HCT116 (cell line): ENCODE measurements around the gene ACVR1. TPM values are rescaled to one million over a fixed set of nuclear protein-coding genes. Genes with fewer than 3 reads are reported as not detected.

ENCODE experiments used
- ATAC-seq: fragments of 200-7000 bp; cut with Tn5 transposase; 2 replicates; pipeline ENCODE4 v1.9.1; 2020; ENCODE audit warnings: mild to moderate bottlenecking, moderate library complexity
- BruUV-seq: library from RNA; stranded (reverse); fragments of 400-500 nt; replicated peaks from 2 replicates; lab custom pipeline; 2021; lab: Mats Ljungman, UMichigan
- CTCF ChIA-PET: fragments of 300-600 bp; sonication (Branson Sonifier 250); formaldehyde crosslinking; loops from one replicate; lab custom pipeline; 2021; ENCODE audit warnings: antibody characterized with exemption; lab: Charles Lee
- POLR2A ChIA-PET: fragments of 300-600, 350-600 bp; sonication (Branson Sonifier 250); formaldehyde crosslinking; loops from one replicate; lab custom pipeline; 2021; ENCODE audit warnings: antibody characterized with exemption; lab: Charles Lee
- RAD21 ChIA-PET, 2 experiments: fragments of 300-600 bp; sonication (Branson Sonifier 250); formaldehyde crosslinking; loops; one replicate each; lab custom pipeline; 2023; ENCODE audit warnings: low total read pairs in 2 of 2; ENCODE audit not compliant: uncharacterized antibody in 2 of 2, unreplicated experiment in 2 of 2, low non-redundant PET in 1 of 2; lab: Charles Lee
- DNase-seq: peaks from one replicate; pipeline ENCODE4 v3.0.0-alpha.2; 2010; ENCODE audit warnings: low read depth, low spot score
- H2AFZ ChIP-seq: fragments of 200-600 bp; shearing (Covaris generic), sonication (generic); 2 replicates; pipeline ENCODE4 v1.6.1; 2017; ENCODE audit warnings: low read depth, mixed run types, mixed read lengths, antibody characterized with exemption, low read length; ENCODE audit not compliant: poor library complexity, severe bottlenecking
- H3K27ac ChIP-seq: 2 replicates; pipeline ENCODE4 v1.5.1; 2012; ENCODE audit warnings: low read depth, low read length
- H3K27me3 ChIP-seq: fragments of 200-600 bp; sonication (generic); 2 replicates; pipeline ENCODE4 v1.6.1; 2016; ENCODE audit warnings: mixed run types, low read length, mixed read lengths; ENCODE audit not compliant: insufficient read depth
- H3K36me3 ChIP-seq, 2 experiments: fragments of 200-500 bp in 1 of 2; fragments of 200-600 bp in 1 of 2; sonication (Bioruptor generic) in 1 of 2; sonication (generic) in 1 of 2; 2 replicates each; pipeline versions ENCODE4 v1.5.1 to v1.6.1; 2014 to 2016; ENCODE audit warnings: low read length in 2 of 2, inconsistent platforms in 1 of 2, mixed read lengths in 1 of 2, mixed run types in 1 of 2; ENCODE audit not compliant: insufficient read depth in 2 of 2, control insufficient read depth in 1 of 2
- H3K4me1 ChIP-seq, 2 experiments: fragments of 200-600 bp in 1 of 2; sonication (generic) in 1 of 2; 2 replicates each; pipeline versions ENCODE4 v1.5.1 to v1.6.1; 2012 to 2017; ENCODE audit warnings: low read length in 2 of 2, inconsistent platforms in 1 of 2, mild to moderate bottlenecking in 1 of 2, mixed read lengths in 1 of 2, mixed run types in 1 of 2, moderate library complexity in 1 of 2; ENCODE audit not compliant: insufficient read depth in 2 of 2, control insufficient read depth in 1 of 2
- H3K4me2 ChIP-seq: fragments of 200-600 bp; sonication (generic); 2 replicates; pipeline ENCODE4 v1.6.1; 2017; ENCODE audit warnings: mixed run types, low read length, mixed read lengths
- H3K4me3 ChIP-seq, 2 experiments: fragments of 200-600 bp in 1 of 2; sonication (generic) in 1 of 2; replicated peaks in 1 of 2; 2 replicates each; pipeline ENCODE4 v1.5.1; 2011 to 2016; ENCODE audit warnings: low read length in 2 of 2, control low read depth in 1 of 2, low read depth in 1 of 2, mild to moderate bottlenecking in 1 of 2, mixed read lengths in 1 of 2, mixed run types in 1 of 2
- H3K79me2 ChIP-seq: fragments of 200-600 bp; sonication (generic); 2 replicates; pipeline ENCODE4 v1.6.1; 2017; ENCODE audit warnings: mild to moderate bottlenecking, mixed run types, low read length, moderate library complexity, mixed read lengths; ENCODE audit not compliant: insufficient read depth
- H3K9ac ChIP-seq: fragments of 200-600 bp; sonication (generic); 2 replicates; pipeline ENCODE4 v1.6.1; 2016; ENCODE audit warnings: low read length, mixed read lengths
- H3K9me2 ChIP-seq: fragments of 200-600 bp; sonication (generic), shearing (Covaris generic); 2 replicates; pipeline ENCODE4 v1.6.1; 2017; ENCODE audit warnings: mixed run types, mild to moderate bottlenecking, moderate library complexity; ENCODE audit not compliant: insufficient read depth
- H3K9me3 ChIP-seq, 2 experiments: fragments of 200-500 bp in 1 of 2; fragments of 200-600 bp in 1 of 2; sonication (Bioruptor generic) in 1 of 2; sonication (generic) in 1 of 2; 2 replicates each; pipeline ENCODE4 v1.6.1; 2014 to 2017; ENCODE audit warnings: low read length in 2 of 2, mixed read lengths in 2 of 2, inconsistent platforms in 1 of 2, low read depth in 1 of 2, mild to moderate bottlenecking in 1 of 2, mixed run types in 1 of 2, moderate library complexity in 1 of 2; ENCODE audit not compliant: control insufficient read depth in 1 of 2, insufficient read depth in 1 of 2
- H4K20me1 ChIP-seq: fragments of 200-600 bp; sonication (generic), shearing (Covaris generic); 2 replicates; pipeline ENCODE4 v1.6.1; 2017; ENCODE audit warnings: mixed run types, mild to moderate bottlenecking, moderate library complexity; ENCODE audit not compliant: insufficient read depth
- CEBPB ChIP-seq: IDR thresholded peaks from 2 replicates; pipeline ENCODE4 v1.6.1; 2012; ENCODE audit warnings: low read depth
- EZH2 ChIP-seq: fragments of 200-600 bp; sonication (generic); IDR thresholded peaks from 2 replicates; pipeline ENCODE4 v1.6.1; 2017; ENCODE audit warnings: antibody characterized with exemption, mixed run types
- EZH2phosphoT487 ChIP-seq: fragments of 200-600 bp; IDR thresholded peaks from 2 replicates; pipeline ENCODE4 v1.6.1; 2018; ENCODE audit warnings: antibody characterized with exemption, borderline replicate concordance
- FOSL1 ChIP-seq: IDR thresholded peaks from 2 replicates; pipeline ENCODE4 v1.6.1; 2012; ENCODE audit warnings: low read depth
- POLR2A ChIP-seq: IDR thresholded peaks from 2 replicates; pipeline ENCODE4 v1.7.0; 2011; ENCODE audit warnings: borderline replicate concordance; ENCODE audit not compliant: insufficient read depth, insufficient read length; ENCODE audit errors: extremely low read depth
- POLR2AphosphoS5 ChIP-seq: IDR thresholded peaks from 2 replicates; pipeline ENCODE4 v1.6.1; 2011; ENCODE audit warnings: mild to moderate bottlenecking, low read depth, low read length, moderate library complexity
- REST ChIP-seq: IDR thresholded peaks from 2 replicates; pipeline ENCODE4 v1.6.1; 2012; ENCODE audit warnings: low read depth
- SRF ChIP-seq: IDR thresholded peaks from 2 replicates; pipeline ENCODE4 v1.6.1; 2012; ENCODE audit warnings: low read depth
- ZFX ChIP-seq: fragments of 450-650 bp; IDR thresholded peaks from 2 replicates; pipeline ENCODE4 v1.6.1; 2017
- intact Hi-C: fragments of 100-400 bp; cut with micrococcal nuclease; formaldehyde crosslinking; loops from 2 replicates; pipeline ENCODE4 v1.10.0; 2022
- total RNA-seq: library from RNA; stranded (reverse); gene quantifications from one replicate; pipeline ENCODE4 v1.2.1, GENCODE V29; 2021; ENCODE audit not compliant: unreplicated experiment

ACVR1 gene
- total RNA-seq, 1 experiment from 2014 or later = 16.9 TPM

- no peak for TF ChIP-seq POLR2A
- TF ChIP-seq EZH2 = no peak
- no peak for TF ChIP-seq FOSL1
- no peak for TF ChIP-seq SRF
- Histone ChIP-seq H4K20me1 (no peaks in the 10 kb centered on the region), H3K9me2 (no peaks in the 10 kb centered on the region), H3K4me2 (no peak overlapping the region), H3K4me3 (no peak overlapping the region), H3K79me2 (no peaks in the 10 kb centered on the region), H2AFZ (no peak overlapping the region), H3K4me1 (no peaks in the 10 kb centered on the region), H3K9ac (no peak overlapping the region), H3K36me3 (peaks cover 2 to 5% of the 10 kb centered on the region in 2 experiments; a peak in 1 of 4 replicates), H3K27ac (no peak overlapping the region), H3K9me3 (no peaks in the 10 kb centered on the region), H3K27me3 (no peaks in the 10 kb centered on the region)
- DNase-seq (no peak), ATAC-seq (no peak)
- RAD21 ChIA-PET = no interaction called here
- POLR2A ChIA-PET = no interaction called here
- no TSS peak for BruUV-seq
- CTCF ChIA-PET = no interaction called here
- intact Hi-C loops = no loop called here
Measured at GRCh38 chr2:157759855-157760254, 116.3 kb downstream of the ACVR1 start.

DNA sequence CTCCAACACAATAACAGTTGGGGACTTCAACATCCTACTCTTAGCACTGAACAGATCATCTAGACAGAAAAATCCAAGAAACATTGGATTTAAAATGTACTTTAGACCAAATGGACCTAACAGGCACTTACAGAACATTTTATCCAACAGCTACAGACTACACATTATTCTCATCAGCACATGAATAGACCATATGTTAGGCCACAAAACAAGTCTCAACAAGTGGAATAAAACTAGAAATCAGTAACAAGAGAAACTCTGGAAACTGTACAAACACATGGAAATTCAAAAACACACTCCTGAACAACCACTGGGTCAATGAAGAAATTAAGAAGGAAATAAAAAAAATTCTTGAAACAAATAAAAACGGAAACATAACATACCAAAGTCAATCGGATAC is 117.5 kb downstream of the ACVR1 start:
- Histone ChIP-seq H2AFZ (no peak overlapping the region), H3K4me2 (no peak overlapping the region), H3K4me3 (no peak overlapping the region), H3K27ac (no peak overlapping the region), H3K36me3 (0 out of 4 replicates have a peak, but pooled peaks cover 0 to 5% of the 10 kb centered on the region in 2 experiments), H3K9ac (no peak overlapping the region), H3K79me2 (no peaks in the 10 kb centered on the region), H3K9me3 (no peaks in the 10 kb centered on the region), H3K27me3 (no peaks in the 10 kb centered on the region), H3K4me1 (no peaks in the 10 kb centered on the region), H4K20me1 (no peaks in the 10 kb centered on the region)
- ChIA-PET CTCF (no interaction called here), RAD21 (no interaction called here), POLR2A (no interaction called here)
- BruUV-seq = no TSS peak
- DNase-seq = no peak
- TF ChIP-seq POLR2AphosphoS5 (no peak), EZH2phosphoT487 (no peak), ZFX (no peak), CEBPB (no peak), REST (no peak)
- TF ChIP-seq, all 23 proteins: peak for 0
- intact Hi-C loops = no loop called here
- no peak for ATAC-seq
- H3K9me2 ChIP-seq = no peaks in the 10 kb centered on the region
